Endothelial cell of umbilical vein (primary cell): ENCODE results near the gene CAMSAP1.

Source experiments
- EZH2 ChIP-seq: IDR thresholded peaks from 2 replicates; pipeline ENCODE4 v1.6.1; 2012; ENCODE audit warnings: borderline replicate concordance, low read depth, mild to moderate bottlenecking, moderate library complexity, low read length, inconsistent platforms; ENCODE audit not compliant: severe bottlenecking
- GATA2 ChIP-seq: IDR thresholded peaks from 2 replicates; pipeline ENCODE4 v1.7.0; 2011; ENCODE audit warnings: low read depth, mild to moderate bottlenecking, moderate library complexity, mixed read lengths, low read length; ENCODE audit not compliant: insufficient read length, insufficient read depth
- POLR2A ChIP-seq: IDR thresholded peaks from 2 replicates; pipeline ENCODE4 v1.6.1; 2012; ENCODE audit warnings: low read depth, mild to moderate bottlenecking, control low read depth, low read length
- POLR2AphosphoS5 ChIP-seq: IDR thresholded peaks from 2 replicates; pipeline ENCODE4 v1.6.1; 2012; ENCODE audit warnings: low read depth, mild to moderate bottlenecking, control low read depth, low read length, moderate library complexity; ENCODE audit not compliant: insufficient read depth
- TF ChIP-seq, protein P1 (sequence below), 2 donors: IDR thresholded peaks; 1 replicate in 1 of 2; 2 replicates in 1 of 2; pipeline ENCODE4 v1.5.1; 2011; ENCODE audit warnings: low read length in 2 of 2, mild to moderate bottlenecking in 2 of 2, moderate library complexity in 2 of 2, control low read depth in 1 of 2, inconsistent platforms in 1 of 2, low read depth in 1 of 2; ENCODE audit not compliant: insufficient read depth in 1 of 2; ENCODE audit errors: extremely low read depth in 1 of 2
- TF ChIP-seq, protein P2 (sequence below): IDR thresholded peaks from 2 replicates; pipeline ENCODE4 v1.6.1; 2011; ENCODE audit not compliant: insufficient read depth, insufficient read length

DNA sequence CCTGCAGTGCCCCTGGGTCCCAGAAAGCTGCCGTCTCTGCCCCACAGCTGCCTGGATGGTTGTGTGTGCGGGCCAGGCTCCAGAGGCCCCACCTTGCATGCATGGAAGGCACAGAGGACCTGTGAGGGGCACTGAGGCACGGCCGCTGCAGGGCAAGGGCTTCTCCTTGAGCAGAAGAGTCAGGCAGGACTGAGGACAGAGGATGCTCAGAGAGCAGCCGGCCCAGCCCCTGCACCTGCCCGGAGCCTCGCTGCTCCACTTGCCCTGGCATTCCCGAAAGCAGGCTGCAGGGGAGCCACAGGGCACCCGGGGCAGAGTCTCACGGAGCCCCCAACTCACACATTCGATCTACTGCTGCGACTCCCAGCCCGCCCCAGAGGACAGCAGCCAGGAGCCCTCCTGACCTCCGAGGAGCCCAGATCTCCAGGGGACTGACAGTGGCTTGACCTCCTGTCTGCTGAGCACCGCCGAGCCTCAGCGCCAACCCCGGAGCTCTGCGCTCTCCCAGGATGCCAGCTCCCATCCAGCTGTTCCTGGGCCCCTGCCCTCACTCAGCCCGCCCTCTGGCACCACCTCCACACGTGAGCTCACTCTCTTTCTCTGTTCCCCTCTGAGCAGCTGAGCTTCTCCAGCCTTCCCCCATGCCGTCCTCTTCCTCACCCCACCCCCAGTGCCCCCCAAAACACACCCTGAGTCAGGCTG, 110.4 kb downstream of the CAMSAP1 start:
- TF ChIP-seq EZH2: no peak
- TF ChIP-seq, protein P1, sequence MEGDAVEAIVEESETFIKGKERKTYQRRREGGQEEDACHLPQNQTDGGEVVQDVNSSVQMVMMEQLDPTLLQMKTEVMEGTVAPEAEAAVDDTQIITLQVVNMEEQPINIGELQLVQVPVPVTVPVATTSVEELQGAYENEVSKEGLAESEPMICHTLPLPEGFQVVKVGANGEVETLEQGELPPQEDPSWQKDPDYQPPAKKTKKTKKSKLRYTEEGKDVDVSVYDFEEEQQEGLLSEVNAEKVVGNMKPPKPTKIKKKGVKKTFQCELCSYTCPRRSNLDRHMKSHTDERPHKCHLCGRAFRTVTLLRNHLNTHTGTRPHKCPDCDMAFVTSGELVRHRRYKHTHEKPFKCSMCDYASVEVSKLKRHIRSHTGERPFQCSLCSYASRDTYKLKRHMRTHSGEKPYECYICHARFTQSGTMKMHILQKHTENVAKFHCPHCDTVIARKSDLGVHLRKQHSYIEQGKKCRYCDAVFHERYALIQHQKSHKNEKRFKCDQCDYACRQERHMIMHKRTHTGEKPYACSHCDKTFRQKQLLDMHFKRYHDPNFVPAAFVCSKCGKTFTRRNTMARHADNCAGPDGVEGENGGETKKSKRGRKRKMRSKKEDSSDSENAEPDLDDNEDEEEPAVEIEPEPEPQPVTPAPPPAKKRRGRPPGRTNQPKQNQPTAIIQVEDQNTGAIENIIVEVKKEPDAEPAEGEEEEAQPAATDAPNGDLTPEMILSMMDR (IDR thresholded peaks at IDR 0.05; ENCODE audit: extremely low read depth in 1 of 2, insufficient read depth in 1 of 2, low read depth in 1 of 2, low read length in 2 of 2): no peak
- no peak for TF ChIP-seq POLR2A
- TF ChIP-seq, protein P2, sequence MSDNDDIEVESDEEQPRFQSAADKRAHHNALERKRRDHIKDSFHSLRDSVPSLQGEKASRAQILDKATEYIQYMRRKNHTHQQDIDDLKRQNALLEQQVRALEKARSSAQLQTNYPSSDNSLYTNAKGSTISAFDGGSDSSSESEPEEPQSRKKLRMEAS: no peak
- no peak for TF ChIP-seq GATA2
- no peak for TF ChIP-seq POLR2AphosphoS5
